UCSD-AML1 (cell line): Measurements from ENCODE around the gene TNC.

Source experiments
- DNase-seq: peaks from one replicate; lab custom pipeline; 2025; ENCODE audit not compliant: unreplicated experiment; lab: John Stamatoyannopoulos, UW

Gene TNC

DNA sequence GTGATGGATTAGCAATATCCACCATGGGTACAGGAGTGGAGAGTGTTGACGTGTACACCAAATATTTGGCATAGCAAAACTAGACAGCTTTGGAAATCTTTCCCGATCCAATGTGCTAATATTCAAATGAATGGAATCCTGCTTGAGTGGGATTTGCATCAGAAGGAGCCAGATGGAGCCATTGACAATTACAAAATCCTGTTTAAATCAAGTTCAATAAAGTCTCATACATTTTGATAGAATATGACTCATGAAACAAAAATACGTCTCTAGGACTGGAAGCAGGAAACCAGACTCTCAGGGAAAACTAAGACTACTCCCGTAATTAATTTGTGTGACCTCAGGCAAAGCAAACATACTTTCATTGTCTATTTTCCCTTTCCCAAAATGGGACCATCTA is 13.0 kb downstream of the TNC start:
- no peak for DNase-seq

DNA sequence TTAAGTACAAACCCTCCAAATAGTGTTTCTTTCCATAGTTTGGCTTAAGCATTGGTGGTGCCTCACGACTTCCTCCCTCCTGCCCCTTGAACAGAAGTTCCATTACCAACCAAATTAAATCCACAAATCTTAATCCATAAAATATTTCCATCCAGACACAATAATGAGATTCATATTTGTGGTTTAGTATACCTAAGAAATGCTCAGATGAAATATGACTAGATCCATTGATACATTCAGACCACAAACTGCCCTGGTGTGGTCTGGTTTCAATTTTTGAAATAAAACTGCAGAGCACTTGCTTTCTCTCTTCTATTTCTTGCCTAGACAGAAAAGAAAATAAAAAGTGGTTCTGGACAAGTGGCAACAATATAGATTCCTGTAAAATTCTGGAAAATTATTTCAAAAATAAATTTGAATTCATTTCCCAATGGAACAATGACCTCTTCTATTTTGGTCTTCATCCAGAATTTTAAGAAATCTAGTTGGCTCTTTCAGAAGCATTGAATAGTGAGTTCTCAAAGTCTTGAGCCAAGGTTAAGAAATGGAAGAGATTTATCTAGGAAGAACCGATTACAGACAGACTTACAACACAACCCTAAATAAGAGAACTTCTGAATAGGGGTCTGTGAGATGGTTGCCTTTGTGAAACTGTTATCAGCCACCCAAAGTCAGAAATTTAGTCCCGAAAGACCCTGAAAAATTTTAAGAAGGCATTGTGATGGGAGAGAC is 14.0 kb downstream of the TNC start:
- DNase-seq, result no peak

DNA sequence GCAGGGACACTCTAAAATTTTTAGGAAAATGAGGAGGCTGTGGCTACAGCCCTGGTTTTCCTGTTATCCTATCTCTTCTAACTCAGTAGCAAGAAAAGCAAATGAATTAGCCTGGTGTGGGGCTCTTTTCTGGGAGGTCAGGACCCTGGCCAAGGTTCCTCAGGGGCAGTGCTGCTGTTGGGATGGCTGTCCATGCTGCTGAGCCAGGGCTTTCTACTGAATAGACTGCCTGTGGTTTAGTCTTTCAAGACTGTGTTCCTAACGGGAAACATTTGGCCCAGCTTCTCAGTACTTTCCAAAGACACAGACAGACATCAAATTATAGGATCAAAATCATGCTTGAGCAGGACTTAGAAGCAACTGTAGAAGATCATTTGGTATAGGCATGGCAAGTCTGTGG is 18.1 kb downstream of the TNC start:
- DNase-seq, result no peak

DNA sequence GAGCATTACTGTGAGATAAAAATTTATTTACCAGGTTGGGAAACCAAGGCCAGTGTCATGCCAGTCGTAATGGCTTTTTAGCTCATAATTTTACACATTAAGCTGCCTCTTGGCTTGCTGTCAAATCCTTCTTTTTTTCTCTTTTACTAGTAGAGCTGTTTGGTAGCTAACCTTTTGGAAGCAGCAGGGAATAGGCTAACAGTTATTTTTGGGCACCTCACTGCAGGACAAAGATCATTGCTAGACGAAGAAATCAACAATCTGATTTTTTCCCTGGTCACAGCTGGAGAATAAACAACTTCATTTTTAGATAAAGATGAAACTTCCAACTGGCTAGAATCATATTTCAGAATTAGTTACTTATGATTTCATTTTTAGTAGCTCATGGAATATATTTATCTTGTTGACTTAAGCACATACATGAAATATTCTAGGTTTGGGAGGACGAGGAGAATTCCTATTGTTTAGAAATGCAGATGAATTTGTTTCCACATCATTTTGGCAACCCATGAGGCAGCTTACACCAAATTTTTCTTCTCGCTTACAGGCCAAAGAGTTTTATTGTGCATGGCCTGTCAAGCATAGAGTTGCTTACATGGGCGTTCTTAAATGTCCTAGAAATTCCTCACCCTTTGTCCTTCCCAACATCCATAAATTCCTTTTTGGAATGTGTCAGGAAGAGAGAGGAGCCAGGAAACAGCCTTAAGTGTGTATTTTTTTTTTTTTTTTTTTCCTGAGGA is 19.6 kb downstream of the TNC start:
- DNase-seq, result no peak

DNA sequence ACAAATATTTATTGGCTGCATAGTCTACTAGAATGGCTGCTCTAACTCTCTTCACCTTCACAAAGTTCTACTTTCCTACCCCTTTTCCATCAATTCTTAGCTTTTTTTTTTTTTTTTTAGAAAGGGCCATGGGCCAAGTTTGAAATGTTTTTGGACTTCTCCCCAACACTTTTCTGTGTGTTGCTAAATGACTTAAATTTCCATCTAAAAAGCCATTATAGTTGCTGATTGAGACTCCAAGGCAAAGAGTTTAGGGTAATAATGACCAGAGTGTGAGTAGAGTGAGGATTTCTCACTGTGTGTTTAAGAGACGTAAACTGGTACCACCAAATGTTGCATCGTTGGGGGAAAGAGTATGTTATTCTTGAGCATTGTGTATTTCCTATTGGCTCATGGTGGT is 24.4 kb downstream of the TNC start:
- no peak for DNase-seq

DNA sequence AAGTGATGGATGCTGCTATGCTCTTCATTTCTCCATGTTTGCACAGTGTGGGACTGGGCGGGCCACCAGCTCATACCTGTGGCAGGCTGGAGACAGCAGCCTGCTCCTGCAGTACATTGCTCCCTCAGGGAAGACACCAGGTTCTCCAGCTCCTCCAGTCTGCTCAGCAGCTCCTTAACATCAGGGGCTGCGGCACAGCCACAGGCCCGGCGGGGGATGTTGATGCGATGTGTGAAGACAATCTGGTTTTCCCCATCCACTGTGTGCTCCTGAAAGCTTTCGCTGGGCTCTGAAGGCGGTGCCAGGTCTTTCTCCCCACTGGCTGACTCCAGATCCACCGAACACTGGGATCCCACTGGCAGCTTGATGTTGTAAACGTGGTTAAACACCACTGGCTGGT is 27.5 kb downstream of the TNC start:
- DNase-seq, result no peak

DNA sequence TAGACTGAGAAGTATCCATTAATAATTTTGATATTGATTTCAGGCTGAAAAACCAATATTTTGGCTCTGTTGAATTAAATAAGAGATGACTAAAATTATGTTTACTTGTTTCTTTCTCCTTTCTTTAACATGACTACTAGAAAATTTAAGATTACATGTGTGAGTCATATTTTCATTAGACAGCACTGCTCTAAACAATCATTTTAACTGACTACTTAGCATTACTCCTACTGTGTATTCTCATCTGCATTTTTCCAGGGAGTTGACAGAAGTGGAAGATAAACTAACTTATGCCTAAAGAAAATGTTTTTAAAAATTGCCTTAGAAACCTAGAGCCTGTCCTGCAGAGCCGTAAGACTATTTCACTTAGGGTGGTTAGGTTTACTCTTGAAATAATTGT is 29.1 kb downstream of the TNC start:
- DNase-seq, result no peak

DNA sequence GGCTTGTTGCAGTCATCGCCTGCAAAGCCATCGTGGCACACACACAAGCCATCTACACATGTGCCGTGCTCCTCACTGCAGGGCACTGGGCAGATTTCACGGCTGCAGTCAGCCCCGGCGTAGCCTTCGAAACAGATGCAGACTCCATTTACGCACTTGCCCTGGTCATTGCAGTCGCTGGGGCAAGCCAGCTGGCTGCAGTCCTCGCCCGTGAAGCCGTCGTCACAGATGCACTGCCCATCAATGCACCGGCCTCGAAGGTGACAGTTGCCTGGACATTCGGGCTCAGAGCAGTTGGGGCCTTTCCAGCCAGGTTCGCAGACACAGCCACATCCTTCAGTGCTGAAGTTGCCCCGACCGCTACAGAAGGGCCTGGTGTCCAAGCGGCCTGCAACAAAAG is 31.1 kb downstream of the TNC start:
- DNase-seq, result no peak

DNA sequence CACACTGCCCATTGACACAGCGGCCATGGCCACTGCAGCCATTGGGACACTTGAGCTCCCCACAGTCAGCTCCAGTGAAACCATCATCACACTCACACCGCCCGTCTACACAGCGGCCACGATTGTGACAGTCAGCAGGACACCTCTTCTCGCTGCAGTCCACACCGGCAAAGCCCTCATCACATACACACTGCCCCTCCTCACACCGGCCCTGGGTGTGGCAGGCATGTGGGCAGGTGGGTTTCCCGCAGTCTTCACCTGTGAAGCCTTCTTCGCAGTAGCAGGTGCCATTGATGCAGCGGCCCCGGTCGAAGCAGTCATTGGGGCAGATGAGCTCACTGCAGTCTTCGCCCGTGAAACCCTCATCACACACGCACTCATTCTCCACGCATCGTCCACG is 31.5 kb downstream of the TNC start:
- no peak for DNase-seq

DNA sequence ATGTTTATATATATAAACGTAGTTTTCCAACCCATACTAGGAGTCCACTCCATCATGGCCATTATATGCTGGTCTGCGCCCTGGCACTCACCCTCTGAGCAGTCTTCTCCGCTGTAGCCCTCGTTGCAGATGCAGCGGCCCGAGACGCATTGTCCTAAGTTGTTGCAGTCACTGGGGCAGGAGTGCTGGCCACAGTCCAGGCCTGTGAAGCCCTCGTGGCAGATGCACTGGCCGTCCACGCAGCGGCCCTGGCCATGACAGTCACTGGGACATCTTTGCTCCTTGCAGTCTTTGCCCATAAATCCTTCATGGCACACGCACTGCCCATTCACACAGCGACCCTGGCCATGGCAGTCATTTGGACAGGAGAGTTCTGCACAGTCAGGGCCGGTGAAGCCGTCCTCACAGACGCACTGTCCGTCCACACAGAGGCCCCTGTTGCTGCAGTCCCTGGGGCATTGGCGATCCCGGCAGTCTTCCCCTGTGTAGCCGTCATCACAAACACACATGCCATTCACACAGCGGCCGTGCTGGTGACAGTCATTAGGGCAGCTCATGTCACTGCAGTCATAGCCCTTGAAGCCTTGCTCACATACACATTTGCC is 32.1 kb downstream of the TNC start:
- no peak for DNase-seq

DNA sequence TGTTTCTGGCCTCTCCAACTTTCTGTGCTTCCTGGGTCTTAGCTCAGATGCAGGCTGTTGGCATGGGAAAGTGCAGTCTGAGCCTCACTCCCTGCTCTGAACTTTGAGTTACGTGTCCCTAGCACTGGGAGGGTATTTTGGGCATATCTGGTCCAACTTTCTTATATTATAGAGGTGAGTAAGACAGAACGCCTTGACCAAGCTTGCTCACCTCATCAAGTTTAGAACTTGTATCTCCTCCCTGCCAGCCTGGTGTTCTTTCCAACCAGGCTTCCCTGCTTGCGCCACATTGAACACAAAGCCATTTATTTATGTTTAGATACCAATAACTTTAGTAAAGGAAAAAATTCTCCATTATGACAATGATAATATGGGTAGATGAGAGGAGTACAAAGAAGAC is 33.2 kb downstream of the TNC start:
- DNase-seq, result no peak

DNA sequence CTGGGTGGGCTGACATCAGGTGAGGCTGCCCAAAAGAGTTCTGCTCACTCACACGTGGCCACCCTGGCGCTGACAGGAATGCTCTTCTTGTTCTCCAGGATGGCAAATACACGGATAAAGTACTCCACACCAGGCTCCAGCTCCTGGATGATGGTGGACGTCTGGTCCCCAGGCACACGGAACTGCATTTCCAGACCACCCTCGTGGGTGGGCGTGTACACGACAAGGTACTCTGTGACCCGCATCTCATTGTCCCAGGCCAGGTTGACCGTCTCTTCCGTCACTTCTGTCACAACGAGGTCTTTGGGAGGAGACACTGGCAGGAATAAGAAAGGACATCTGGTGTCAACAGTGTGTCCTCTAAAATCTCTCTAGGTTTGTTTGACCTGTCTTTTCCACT is 33.8 kb downstream of the TNC start:
- no peak for DNase-seq

DNA sequence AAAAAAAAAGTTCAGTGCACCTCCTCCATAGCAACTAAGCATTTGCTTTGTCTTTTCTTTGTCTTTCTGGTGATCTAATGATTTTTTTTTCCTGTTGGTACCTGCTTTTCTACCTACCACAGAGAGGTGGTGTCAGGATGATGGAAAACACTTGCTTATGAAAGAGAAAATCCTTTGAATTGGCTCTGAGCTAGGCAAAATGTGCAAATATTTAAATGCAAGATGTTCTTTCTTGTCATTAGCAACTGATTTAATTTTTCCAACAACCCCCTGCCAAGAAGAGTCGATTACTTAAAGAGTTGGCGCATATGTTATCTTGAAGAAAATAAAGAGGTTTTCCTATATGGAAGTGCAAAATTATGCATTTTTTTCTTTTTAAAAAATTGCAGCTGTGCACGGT is 37.7 kb downstream of the TNC start:
- no peak for DNase-seq

DNA sequence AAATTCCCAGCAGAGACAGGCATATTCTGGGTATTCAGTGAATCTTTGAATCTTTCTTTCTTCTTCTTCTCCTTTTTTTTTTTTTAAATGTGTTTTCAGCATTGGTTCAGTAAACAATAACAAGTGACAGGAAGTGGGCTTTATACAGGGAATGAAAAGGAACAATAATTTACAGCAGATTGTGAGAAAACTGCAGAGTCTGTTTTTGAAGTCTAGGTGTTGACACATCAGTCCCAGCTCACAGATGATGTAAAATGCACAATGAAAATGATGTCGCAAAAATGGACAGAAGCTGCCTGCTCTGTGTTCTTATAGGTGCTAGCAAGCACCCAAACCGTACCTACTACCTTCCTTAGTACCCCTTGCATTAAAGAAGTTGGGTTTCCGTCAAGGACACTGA is 38.8 kb downstream of the TNC start:
- no peak for DNase-seq

DNA sequence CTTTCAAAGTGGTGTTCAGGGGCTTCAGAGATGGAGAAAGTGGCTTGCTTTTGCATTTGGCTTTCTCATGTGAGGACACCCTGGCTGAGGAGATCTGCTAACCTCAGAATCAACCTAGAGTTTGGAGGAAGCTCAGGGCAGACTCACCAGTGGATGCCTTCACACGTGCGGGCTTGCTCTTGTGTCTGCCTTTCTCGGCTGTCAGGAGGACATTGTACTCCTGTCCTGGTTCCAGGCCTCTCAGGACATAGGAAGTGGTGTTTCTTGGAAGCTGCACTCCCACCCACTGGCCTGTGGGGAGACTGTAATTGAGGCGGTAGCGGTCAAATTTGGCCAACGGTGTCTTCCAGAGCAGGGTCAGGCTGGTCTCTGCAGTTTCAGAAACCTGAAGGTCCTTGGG is 44.5 kb downstream of the TNC start:
- DNase-seq, result no peak

DNA sequence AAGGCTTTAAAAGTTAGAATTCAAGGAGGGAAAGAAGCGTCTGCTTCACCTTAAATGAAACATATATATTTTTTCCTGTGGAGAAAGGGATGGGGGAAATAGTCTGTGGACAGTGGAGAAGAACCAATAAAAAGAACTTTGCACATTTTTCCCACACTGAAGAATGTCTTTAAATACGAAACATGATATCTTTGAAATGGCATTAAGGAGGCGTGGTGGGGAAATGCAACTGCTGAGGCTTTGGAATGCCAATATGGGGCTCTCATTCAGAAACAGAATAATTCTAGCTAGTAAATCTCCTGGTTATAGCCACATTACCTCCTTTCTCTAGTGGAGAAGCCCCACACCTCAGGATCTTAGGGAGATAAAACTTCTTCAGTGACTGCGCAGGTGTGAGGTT is 46.8 kb downstream of the TNC start:
- DNase-seq, result no peak

DNA sequence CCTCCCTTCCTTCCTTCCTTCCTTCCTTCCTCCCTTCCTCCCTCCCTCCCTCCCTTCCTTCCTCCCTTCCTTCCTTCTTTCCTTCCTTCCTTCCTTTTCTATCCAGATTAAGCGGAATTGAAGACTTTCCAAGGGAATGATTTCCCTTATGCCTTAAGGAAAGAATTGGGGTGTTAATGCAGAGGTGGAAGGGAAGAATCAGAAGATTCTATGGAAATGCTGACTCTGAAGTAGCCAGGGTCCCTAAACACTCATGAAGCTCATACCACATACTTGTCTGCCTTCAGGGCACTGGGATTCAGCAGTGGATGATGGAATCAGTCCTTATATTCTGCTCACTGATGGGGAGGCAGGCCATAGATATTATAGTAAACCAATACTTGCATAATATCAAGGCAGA is 48.2 kb downstream of the TNC start:
- DNase-seq, result no peak

DNA sequence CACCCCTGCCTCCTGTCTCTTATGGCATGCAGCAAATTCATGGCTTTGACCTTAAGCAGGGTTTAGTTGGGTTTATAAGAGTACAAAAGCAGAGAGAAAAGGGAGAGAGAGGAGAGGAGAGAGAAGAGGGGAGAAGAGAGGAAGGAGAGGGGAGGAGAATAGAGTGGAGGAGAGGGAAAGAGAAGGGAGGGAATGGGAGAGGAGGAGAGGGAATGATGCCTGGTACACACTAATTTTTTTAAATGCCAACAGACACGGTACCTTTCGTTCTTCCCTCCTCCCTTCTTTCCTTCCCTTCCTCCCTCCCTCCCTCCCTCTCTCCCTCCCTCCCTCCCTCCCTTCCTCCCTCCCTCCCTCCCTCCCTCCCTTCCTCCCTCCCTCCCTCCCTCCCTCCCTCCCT is 48.7 kb downstream of the TNC start:
- no peak for DNase-seq

DNA sequence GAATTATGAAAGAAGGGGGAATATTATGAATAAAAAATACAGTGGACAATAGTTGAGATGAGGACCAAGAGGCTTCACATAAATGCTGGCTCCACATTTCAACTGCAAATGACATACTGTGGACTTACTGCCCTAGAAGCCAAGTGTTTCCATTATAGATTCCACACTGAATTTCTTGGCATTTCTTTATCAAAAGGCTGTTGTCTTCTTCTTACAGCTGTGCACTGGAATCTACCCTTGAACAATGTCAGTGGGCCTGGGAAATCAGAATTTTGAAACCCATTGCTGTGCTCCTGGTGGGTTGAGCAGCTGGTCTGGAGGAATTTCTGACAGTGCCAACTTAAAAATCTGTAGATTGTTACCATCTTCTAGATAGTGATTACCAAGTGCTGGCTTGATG is 49.9 kb downstream of the TNC start:
- DNase-seq, result no peak

DNA sequence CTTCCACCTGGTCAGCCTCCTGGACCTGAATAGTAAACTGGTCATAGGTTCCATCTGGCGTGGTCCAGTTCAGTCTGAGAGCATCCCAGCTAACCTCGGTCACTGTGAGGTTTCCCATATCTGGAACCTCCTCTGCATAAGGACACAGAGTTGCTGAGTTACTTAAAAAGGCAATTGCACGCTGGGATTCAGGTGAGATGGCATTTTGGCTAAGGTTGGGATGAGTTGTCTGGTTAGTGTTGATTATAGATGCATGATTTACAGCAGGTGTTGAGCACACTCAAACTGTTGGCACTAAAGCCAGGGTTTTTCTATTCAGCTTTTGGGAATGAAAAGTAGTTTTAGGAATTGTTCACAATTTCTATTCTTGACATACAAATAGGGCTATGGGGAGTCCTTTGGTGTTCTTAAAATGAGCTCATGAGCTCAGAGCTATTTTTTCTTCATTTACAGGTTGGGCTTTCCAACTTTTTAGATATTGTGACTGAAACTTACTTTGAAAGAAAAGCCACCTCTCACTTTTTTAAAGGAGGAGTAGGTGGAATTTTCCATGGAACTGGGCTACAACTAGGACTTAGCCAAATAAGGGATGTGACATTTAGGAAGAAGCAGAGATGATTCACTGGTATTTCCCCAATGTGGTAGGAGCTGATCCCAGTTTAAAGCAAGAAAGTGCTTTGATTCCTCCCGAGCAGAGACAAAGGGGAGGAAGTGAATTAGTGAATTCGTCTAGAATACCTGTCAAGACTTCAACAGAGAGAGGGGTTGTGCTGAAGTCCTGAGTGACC is 54.7 kb downstream of the TNC start:
- no peak for DNase-seq

DNA sequence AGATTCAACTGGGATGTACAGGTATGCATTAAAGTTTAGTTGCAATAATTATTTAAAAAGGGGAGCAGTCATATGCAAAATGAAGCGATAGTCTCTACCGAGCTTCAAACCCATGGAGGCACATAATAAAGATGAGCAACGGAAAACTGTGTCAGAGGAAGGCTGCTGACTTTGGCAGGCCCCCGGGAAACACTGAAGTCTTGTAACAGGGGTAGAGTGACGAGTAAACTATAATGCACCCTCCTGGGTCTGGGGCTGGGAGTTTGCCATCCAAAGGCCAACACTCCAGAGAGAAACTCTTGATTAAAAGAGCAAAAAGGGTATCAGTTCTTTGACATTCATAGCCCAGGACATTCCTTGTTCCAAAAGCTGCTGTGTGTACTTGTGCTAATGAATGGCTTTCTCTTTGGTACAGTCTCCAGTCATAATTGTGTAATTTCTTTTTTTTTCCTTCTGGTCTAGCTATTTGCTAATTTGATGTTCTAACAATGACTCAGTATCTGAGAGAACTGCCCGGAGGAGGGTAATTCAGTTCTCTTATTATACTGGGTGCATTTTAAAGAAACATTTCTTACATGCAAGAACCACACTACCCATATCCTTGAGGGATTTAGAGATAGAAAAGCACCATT is 59.2 kb downstream of the TNC start:
- DNase-seq, result no peak
